ENCODE results near the gene GP2.

The GP2 gene

DNA sequence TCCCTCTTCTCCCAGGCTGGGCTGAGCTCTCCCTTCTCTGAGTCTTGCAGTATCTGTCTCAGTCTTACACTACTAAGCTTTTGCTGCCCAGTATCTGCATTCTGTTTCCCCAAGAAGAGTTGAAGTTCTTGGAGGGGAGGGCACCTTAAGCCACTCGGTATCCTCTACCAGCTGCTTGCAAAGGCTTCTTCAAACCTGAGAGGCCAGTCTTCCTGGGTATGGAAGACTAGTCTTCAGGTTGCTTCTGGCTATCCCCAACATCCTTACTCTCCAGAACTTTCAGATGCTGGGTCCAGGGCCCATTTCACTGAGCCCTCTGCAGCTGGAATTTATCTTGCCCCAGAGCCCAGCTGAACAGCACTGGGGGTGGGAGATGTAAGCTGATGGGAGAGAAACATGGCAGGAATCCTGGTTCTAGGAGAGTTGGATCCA lies 20.1 kb downstream of the GP2 start:
- no peak for DNase-seq

DNA sequence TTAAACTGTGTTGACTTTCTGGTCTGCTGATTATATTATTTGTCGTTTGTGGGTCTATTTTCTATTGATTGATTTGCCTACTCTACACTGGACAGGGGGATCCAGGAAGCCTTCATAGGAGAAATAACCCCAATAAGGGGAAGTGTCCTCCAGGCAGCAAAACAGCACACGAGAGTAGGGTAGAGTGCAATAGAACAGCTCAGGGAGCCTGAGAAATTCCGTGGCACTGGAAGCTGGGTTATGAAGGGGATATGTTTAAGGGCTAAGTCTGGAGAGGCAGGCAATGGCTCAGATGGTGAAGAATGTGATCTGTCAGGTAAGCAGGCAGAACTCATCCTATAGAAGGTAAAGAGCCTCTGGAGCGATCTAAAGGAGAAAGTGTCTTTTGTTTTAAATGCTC lies 20.9 kb downstream of the GP2 start:
- DNase-seq = no peak

DNA sequence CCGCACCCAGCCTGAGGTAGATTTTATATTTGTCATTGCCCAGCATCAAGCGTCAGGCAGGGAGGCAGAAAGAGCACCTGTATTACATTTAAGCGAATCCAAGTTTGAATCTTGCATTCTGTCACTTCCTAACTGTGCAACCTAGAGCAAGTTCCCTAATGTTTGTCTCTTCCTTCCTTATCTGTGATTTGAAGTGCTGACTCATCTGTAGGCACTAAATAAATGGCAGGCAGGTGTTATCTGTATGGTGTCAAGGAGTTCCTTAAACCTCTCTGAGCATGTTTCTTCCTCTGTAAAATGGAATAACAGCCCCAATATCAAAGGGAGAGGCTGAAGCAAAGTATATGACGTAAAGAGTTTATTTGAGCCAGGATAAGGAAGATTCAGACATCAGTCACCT lies 24.3 kb downstream of the GP2 start:
- DNase-seq = no peak

DNA sequence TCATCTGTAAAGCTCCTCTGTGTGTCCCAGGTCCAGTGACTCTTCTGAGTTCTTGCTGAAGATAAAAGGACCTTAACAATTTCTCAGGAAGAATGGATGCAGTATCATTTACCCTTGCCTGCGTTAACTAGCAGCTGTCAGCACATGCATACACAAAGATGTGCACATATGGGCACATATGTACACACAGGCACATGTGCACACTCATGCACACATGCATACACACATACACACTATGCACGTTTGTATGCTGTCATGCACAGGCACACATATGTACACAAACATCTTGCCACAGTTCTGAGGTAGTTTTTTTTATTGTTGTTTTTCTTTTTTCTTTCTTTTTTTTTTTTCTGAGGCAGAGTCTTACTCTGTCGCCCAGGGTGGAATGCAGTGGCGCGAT lies 24.9 kb downstream of the GP2 start:
- DNase-seq = no peak

DNA sequence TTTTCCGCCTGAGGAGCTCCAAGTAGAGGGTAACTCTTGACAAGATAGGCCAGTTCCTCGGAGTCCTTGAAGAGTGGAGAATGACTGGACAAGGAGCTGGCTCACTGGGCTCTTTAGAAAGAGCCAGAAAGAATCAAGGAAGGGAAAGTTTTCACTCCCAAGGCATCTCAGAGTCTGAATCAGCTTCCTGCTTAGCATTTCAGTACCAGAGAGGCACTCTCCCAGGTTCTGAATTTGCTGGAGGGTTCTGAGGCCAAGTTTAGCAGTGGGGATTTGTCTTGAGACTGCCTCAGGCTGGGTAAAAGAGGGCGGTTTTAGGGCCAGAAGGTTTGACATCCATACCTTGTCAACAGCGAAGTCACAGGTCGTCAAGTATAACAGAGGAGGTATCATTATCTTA lies 25.5 kb downstream of the GP2 start:
- no peak for DNase-seq

DNA sequence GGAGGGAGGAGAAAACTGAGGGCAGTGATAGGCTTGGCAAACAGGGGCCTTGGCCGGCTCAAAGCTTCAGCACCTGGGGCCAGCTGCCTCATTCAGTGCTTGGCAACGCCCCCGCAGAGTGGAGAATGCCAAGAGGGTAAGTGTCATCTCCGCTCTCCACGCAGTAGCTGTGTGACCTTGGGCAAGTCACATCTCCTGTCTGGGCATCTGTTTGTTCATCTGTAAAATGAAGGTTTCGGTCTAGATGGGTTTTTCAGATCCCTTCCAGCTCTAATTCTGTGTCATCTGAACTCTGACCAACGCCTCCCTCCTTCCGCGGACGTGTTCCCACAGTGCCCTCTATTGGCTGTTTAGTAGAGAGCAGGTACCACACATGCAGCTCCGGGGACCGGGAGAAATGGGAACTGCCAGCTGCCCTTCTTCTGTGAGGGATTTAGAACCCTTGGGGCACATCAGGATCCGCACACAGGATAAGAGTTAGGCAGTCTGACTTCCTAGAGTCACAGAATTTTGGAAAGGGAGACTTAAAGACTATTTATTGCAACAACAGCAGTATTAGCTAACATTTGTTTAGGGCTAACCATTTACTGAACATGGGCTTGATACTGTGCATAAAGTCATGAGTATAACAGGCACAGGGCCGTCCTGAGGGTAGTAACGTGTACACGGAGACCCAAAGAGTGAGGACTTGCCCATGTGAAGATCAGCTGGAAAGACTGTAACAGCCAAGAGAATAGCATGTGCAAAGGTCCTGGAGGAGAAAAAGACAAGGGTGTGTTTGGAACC lies 26.8 kb downstream of the GP2 start:
- peak in 35 of 51 donors; percentile 0 to 46 (median 15) for DNase-seq

DNA sequence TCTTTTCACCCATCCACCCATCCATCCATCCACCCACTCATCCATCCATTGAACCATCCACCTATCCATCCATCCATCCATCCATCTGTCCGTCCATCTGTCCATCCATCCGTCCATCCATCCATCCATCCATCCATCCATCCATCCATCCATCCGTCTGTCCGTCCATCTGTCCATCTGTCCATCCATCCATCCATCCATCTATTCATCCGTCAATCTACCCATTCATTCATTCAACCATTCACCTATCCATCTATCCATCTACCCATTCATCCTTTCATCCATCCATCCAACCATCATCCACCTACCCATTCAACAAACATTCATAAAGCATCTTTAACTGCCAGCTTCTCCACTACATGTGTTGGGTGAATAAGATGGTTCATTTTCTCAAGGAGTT lies 28.9 kb downstream of the GP2 start:
- no peak for DNase-seq

DNA sequence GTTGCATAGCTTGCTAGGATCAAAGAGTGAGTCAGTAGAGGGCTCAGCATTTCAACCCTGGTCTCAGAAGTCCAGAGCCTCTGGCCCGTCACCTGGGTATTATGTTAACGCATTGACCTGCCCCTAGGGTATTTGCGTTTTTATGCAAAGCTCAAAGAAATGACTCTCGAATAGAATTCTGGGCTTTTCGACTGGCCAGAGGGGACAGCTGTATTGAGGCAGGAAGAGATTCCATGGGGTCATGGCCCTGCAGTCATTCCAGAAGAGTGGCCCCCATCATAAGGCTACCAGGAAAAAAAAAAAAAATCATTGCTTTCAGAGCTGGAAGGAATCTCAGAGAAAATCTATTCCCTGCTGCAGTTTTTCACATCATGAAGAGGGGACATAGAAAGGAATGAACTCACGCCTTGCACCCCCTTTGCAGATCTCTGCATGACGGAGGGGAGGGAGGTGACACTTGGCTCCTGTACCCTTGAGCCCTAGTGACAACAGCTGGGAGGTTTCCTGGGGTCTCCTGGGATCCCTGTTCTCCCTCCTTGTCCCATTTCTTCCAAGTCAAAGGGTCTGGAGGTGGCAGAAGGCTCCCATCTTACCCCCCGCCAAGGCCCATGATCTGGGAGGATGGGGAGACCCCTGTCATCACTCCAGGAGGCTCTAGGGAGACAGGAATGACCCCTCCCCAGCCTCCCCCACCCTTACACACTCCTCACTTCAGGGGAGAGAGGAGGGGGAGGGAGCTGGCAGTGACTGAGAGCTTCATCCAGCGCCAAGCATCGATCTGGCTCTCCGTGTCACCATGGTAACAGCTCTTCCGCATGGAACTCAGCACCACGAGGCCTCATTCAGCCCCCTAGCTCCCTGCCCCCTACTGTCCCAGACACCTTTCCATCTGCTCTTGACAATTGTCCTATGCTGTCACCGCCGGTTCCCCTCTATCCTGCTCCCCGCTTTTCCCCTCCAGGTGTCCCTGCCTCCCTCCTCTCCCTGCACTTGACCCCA lies 35.8 kb downstream of the GP2 start:
- DNase-seq = peak in 8 of 51 donors; percentile 2 to 30 (median 10)

DNA sequence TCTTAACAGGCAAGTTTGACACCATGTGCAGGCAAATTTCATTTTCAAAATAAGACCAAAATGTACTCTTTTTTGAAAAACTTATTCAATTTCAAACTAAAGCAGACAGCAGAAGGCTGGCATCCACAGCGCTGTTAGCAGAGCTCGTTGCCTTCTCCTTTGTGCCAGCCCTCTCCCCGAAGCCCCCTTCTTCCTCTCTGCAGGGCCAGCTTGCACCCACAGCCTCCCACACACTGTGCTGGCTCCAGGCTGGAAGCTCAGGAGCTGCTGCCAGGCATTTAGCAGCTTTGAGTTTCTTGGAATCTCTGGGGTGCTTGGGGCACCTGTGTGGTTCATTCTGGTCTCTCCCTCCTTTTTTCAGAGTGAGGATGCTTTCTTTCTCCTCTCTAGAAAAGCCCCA lies 37.7 kb downstream of the GP2 start:
- no peak for DNase-seq

DNA sequence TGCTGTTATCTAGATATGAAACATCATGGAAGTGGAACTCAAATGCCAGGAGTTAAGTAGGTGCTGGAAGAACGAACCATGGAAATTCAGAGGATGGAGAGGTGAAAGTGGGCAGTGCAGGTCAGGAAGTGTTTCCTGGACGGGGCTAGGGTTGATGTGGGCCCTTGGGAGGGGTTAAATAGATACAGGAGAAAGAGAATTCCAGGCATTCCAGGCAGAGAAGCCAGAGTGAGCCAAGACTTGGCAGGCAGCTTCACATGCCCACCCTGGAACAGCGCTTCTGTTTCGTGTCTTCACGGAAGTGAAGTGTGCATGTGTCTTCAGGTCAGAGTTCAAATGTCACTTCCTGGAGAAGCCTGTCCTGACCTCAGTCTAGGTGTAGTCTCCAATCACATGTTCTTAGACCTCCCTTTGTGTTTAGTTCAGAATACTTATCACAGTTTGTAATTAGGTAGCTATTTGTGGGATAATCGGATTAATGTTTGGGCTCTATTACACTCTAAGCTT lies 41.3 kb downstream of the GP2 start:
- no peak for DNase-seq

DNA sequence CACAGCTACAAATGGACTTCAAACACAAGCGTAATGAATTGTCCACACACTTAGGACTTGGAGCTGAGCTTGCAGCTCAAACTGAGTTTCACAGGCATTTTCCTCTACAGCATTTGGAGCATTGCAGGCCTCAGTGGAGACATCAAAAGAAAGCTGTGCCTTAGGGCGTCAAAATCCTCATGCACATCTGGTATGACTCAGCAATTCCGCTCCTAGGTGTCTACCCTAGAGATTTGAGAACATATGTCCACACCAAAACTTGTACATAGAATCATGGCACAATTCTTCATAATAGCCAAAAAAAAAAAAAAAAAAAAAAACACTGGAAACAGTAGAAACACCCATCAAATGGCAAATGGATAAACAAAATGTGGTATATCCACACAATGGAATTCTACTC lies 47.1 kb downstream of the GP2 start:
- DNase-seq = no peak

DNA sequence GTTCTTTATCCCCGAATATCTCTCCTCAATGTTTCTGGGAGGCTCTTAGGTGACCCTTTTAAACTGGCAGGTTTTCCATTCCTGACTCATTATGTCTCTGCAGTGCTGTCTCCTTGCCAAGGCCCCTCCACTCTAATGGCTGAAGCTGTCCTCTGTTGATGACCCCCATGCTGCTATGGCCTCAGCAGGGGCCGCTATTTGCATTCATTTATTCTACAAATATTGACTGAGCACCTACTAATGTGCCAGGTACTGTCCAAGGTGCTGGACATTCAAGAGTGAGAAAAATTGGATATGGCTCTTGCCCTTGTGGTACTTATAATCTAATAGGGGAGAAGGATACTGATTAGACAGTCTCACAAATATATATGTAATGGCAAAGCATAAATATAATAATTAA lies 55.4 kb downstream of the GP2 start:
- no peak for DNase-seq

DNA sequence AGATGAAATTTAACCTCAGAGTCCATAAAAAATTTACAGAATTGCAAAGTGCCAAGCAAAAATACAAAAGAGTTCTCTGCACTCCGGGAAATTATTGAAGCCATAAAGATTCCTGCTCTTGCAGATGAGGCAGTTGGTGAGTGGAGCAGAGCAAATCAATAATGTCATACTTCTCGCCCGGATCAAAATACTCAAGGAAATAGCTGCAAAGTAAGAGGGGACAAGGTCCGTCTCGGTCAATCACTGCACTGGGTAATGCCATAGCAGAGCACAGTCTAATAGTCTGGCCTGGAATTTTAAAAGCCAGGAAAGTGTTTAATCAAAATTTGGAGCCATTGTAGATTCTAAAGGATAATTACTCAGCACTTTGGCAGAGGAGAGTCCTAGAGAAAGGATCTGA lies 58.9 kb downstream of the GP2 start:
- no peak for DNase-seq

DNA sequence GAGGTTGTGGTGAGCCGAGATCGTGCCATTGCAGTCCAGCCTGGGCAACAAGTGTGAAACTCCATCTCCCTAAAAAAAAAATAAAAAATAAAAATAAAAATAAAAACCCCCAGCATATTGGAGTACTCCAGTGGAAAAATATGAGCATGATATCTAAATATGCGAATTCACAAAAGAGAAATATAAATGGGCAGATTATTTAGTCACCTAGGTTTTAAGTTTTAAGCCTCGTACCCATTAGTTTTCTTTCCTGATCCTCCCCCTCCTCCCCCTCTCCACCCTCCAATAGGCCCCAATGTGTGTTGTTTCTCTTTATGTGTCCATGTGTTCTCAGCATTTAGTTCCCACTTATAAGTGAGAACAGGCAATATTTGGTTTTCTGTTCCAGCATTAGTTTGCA lies 62.3 kb downstream of the GP2 start:
- DNase-seq = no peak

DNA sequence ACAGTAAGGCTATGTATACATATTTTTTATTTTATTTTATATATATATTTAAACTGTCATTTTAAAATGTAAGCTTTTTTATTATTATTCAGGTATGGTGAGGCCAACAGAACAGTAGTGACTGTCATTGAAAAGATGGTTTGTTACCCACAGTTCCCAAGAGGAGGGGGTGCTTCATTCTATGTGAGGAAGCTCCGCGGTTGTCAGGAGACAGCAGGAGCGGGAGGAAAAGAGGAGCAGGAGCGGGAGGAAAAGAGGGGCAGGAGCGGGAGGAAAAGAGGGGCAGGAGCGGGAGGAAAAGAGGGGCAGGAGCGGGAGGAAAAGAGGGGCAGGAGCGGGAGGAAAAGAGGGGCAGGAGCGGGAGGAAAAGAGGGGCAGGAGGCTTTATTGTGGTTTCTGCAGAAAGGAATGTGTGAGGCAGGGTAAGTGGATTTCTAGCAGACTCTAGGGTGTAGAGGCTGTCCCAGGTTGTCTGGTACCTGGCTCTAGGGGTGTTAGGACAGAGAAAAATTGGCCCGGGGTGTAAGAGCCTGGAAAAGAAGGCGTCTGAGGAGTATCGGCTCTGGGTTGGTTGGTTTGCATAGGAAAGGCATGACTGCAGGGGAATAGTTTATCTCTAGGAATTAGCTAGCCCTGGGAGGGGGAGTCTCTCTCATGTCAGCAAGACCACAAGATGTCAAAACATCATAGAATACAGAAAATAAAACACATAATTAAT lies 64.0 kb downstream of the GP2 start:
- DNase-seq = no peak

DNA sequence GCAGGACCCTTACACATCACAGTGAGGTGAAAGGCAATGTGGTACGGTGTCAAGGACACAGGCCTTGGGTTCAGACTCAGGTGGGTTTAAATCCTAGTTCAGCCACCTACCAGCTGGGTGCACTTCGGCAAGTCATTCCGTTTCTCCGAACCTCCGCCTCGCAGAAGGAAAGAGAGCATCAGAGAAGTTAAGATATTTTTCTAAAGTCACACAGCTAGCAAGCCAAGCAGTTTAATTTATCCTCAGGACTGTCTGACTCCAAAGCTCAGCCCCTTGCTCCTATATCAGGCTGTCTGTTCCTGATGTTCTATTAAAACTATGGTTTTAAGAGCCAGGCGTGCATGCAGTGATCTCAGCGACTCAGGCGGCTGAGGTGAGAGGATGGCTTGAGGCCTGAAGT lies 65.1 kb downstream of the GP2 start:
- no peak for DNase-seq

DNA sequence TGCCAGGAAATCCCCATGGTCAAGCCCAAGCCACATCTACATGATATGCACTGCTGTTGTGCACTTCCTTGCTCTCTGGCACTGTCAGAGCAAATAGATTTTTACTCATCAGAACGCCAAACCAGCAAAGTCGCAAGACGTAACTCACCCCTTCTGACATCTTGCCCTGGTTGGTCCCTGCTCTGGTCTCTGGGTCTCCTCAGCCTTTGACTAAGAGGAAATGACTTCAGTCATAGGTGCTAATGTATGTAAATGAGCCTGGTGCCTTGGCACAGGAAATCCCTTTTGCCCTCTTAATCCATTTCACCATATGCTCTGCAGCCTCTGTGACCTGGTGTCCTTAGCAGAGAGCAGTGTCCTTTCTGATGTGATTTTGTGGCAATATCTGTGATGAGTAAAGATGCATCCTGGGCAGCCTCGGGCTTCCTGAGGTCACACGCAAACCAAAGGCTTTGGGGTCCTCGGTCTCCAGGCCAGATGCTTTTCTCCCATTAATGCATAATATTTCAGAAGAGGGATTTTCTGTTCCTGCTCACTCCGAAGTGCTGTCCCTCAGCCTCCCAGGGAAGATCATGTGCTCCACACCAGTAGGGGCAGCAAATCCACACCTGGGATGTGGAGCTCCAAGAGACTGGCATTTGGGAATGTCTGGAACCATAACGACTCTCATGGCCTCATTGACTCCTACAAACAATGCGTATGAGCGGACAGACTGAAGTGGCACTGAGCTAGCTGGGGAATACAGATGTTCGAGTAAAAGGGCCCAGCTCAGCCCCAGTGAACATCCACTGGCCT lies 66.9 kb downstream of the GP2 start:
- no peak for DNase-seq
